HG03175 (cell line): ENCODE data around the gene NAB2.

Experiments
- ATAC-seq: cut with Tn5 transposase; IDR thresholded peaks from one replicate; pipeline ENCODE4 v1.9.1; 2021; ENCODE audit warnings: mild to moderate bottlenecking, moderate library complexity; ENCODE audit not compliant: unreplicated experiment

Gene NAB2

GRCh38 chr12:57129889-57130288, 41.0 kb downstream of the NAB2 start:
- ATAC-seq = no peak

GRCh38 chr12:57130941-57131340, 42.0 kb downstream of the NAB2 start:
- no peak for ATAC-seq

- no peak for ATAC-seq
These were observed 43.2 kb downstream of the NAB2 start for GRCh38 chr12:57131896-57132744.

- no peak for ATAC-seq
These were observed 44.2 kb downstream of the NAB2 start for GRCh38 chr12:57133013-57133569.

GRCh38 chr12:57133916-57134315, 45.0 kb downstream of the NAB2 start:
- no peak for ATAC-seq

- ATAC-seq = no peak
These were observed 46.0 kb downstream of the NAB2 start for GRCh38 chr12:57134949-57135348.

GRCh38 chr12:57135527-57136326, 46.8 kb downstream of the NAB2 start:
- no peak for ATAC-seq

- ATAC-seq = no peak
These were observed 49.8 kb downstream of the NAB2 start for GRCh38 chr12:57138526-57139272.

- ATAC-seq = no peak
These were observed 51.1 kb downstream of the NAB2 start for GRCh38 chr12:57139796-57140649.

- no peak for ATAC-seq
These were observed 52.3 kb downstream of the NAB2 start for GRCh38 chr12:57141249-57141648.

- no peak for ATAC-seq
These were observed 53.2 kb downstream of the NAB2 start for GRCh38 chr12:57142121-57142520.

- ATAC-seq = no peak
These were observed 53.8 kb downstream of the NAB2 start for GRCh38 chr12:57142727-57143126.

GRCh38 chr12:57143454-57143853, 54.5 kb downstream of the NAB2 start:
- ATAC-seq = no peak
